GM11168 (cell line): ENCODE measurements around the gene PSTPIP2.
"Not testable (repeated sequence)": the region's sequence is repeated elsewhere in the genome, so short reads cannot be mapped to it uniquely, and the experiment has no call there.

Experiments used
- in situ Hi-C: fragments of 300-500 bp; cut with MboI; formaldehyde crosslinking; loops from one replicate; pipeline ENCODE4 v1.12.0; 2022; ENCODE audit warnings: low sequenced_read_pairs; ENCODE audit not compliant: unreplicated experiment

The PSTPIP2 gene, protein sequence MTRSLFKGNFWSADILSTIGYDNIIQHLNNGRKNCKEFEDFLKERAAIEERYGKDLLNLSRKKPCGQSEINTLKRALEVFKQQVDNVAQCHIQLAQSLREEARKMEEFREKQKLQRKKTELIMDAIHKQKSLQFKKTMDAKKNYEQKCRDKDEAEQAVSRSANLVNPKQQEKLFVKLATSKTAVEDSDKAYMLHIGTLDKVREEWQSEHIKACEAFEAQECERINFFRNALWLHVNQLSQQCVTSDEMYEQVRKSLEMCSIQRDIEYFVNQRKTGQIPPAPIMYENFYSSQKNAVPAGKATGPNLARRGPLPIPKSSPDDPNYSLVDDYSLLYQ

DNA sequence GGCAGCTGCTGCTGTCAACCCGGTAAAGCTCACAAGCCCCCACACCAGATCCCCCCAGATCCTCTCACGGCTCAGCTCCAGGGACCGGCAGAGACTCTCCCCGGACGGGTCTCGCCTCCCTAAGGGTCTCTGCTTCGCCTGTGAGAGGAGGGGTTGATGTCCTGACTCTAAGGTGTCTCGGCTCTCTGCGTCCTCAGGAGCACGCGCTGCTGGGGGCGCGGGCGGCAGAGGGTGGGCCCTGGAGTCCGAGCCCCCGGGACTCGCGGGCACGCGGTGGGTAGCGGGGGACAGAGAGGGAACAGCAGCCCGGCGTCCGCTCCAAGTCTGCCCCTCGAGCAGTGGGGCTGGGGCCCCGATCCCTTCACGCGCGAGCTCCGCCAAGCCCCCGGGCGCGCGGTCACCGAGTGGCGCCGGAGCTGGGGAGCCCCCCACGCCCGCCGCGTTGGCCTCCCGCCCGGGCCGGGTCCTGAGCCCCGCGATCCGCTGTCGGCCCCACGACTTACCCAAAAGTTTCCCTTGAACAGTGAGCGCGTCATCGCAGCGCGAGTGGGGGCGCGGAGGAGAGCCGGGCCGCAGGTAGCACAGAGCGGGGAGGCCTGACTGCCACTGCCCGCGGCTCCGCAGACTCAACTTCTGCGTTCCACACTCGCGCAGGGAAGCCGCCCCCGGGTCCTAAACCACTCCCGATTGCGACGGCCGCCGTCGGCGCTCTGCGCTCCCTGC lies at the start of gene PSTPIP2:
TSS of gene PSTPIP2 (minus strand) at position 608 of the 723 bp plus-strand sequence. CDS start at position 536, 72 bp downstream.
- in situ Hi-C loops = loop anchor here (5.0 to 10.0 kb wide), 3 partner anchors 40 to 407 kb away; no protein-coding TSS in a partner anchor

DNA sequence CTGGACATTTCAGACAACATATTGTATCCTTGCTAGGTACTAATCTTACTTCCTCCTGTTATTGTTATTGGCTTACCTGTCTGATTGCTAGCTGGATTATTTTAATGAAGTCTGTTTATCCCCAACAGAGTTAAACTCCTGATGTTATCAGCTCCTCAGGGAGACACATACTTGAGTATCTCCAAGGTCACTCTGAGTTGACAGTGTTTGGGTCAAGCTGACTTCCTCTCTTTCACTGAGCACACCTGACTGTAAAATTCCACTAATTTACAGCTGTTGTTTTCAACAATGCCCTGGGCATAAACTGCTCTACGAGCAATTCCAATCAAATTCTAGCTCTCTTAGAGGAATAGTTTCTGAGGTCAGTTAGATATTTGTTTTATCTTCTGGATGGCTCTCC lies 41.7 kb upstream of the PSTPIP2 start:
- in situ Hi-C loops = no loop called here

DNA sequence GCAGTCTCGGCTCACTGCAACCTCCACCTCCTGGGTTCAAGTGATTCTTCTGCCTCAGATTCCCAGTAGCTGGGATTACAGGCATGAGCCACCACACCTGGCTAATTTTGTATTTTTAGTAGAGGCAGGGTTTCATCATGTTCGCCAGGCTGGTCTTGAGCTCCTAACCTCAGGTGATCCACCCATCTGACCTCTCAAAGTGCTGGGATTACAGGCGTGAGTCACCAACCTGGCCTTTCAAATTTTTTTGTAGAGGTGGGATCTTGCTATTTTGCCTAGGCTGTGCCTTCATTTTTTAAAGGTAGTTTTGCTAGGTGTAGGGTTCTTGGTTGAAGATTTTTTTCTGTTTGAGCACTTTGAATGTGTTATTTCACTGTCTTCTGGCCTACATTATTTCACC lies 38.3 kb upstream of the PSTPIP2 start:
- in situ Hi-C loops = no loop called here

DNA sequence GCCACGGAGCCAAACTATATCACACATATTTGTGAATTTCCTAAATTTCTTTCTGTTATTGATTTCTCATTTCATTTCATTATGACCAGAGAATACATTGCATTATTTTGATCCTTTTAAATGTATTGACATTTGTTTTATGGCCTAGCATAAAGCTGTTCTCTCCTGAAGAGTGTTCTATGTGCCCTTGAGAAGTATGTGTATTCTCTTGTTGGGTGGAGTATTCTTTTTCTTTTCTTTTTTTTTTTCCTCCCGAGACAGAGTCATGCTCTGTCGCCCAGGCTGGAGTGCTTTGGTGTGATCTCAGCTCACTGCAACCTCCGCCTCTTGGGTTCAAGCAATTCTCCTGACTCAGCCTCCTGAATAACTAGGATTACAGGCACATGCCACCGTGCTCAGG lies 37.3 kb upstream of the PSTPIP2 start:
- in situ Hi-C loops = no loop called here

DNA sequence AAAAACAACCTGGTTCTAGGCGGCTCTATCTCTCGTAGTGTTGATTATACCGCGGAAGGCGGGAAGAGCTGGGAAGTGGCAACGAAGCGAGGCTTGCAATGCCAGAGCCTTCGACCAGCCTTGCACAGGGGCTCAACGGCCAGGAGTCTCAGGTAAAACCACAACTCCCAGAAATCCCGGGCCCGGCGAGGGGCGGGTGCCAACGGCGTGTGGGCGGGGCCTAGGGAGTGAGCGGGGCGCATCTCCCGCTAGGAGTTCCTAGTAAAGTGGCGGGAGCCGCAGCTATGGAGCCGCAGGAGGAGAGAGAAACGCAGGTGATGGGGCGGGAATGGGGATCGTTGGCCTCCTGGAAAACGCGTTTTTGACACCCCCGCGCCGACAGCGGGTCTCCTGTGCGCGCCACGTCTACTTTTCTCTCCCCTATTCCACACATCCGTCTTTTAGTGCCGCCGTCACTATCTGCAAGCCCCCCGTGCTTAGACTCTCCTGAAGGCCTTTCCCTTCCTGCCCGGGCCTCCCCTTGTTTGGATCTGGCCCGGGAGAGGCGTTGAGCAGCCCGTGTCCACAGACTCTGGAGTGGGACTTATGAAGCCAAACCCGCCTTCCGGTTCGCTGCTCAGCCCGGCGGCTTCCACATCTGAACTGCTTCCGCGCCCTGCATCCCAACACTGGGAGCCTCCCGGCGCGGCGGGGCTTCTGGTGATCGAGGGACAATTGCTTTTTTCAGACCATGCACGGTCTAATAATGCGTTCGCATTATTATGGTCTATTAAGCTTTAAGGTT lies 32.3 kb upstream of the PSTPIP2 start, which contains the start of gene HAUS1:
TSS of gene HAUS1 (plus strand) at position 258 of the 784 bp plus-strand sequence. CDS start at position 285, 27 bp downstream.
- in situ Hi-C loops = no loop called here

DNA sequence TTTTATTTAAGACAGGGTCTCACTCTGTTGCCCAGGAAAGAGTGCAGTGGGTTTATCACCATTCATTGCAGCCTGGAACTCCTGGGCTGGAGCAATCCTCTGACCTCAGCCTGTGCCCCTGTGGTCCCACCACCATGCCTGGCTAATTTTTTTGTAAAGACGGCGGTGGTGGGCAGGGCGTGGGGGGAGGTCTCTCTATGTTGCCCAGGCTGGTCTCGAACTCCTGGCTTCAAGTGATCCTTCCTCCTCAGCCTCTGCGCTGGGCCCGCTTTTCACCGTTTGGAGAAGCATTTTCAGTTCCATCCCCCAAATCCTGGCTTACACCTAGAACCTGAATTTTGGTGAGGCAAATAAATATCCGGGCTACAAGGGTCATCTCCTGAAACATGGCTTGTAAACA lies 27.4 kb upstream of the PSTPIP2 start:
- in situ Hi-C loops = no loop called here

DNA sequence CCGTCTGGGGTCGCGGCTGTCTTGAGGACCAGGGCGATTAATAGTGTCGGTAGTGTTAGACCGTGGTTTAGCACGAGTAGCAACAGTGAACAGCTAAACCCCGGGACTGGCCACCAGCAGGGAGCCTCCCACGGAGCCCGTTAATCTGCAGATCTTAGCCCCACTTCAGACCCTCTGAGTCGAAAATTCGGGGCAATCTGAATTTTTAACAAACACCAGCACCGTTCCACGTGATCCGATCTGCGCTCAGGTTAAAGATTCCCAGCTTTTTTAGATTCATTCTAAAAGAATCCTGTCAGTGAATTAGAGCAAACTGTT lies 26.5 kb upstream of the PSTPIP2 start:
- in situ Hi-C loops = no loop called here

DNA sequence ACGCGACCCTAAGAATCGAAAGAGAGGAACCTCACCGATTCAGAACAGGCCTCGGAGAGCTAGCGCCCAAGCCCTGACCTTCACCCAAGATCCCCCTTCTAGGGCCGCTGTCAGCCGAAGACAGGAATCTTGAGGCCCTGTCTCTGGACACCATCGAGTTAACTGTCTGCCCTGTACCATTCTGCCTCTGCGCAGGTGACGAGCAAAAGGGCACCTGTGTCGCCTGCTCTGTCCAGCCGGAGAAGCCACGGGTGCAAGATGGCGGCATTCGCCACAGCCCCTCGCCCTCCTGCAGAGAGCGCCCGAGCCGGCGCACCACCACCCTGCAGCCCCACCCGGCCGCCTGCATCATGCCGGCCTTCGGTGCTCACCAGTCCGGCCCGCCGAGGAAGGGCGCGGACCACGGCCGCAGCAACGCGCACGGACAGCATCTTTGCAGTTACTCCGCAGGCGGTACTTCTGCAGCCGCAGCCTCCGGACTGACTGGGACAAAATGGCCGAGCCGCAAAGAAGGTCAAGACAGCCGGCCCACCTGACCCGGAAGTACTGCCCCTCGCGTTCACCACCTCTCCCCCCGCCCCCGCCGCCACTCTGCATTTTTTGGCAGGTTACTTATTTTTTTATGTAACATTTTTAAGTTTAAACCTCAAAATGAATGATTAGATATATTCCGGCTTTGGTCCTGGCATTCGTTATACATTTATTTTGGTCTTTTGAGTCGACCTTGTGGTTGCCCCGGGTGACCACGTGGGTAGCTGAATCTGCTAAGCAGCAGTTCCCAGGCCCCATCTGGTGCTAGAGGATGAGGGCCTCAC lies 25.9 kb upstream of the PSTPIP2 start, which contains the start of gene ATP5F1A:
TSS of gene ATP5F1A (minus strand) at position 496 of the 815 bp plus-strand sequence. CDS start at position 431, 65 bp downstream.
- in situ Hi-C loops = no loop called here

DNA sequence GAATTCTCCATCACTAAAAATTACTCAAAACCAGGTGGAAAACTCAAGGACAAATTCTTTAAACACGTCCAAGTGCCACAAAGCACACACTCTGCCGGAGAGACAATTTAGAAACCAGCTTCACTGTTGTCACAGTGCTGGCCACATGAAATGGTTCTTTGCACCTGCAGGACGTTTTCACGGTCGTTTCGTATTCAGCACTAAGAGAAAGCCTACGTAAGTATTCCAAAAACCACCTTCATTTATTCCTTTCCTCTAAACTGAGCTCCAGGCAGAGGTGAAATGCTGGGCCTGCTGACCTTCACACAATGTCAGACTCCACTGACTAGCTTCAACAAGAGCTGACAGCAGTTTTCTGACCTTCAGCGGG lies 25.4 kb upstream of the PSTPIP2 start:
- in situ Hi-C loops = no loop called here

DNA sequence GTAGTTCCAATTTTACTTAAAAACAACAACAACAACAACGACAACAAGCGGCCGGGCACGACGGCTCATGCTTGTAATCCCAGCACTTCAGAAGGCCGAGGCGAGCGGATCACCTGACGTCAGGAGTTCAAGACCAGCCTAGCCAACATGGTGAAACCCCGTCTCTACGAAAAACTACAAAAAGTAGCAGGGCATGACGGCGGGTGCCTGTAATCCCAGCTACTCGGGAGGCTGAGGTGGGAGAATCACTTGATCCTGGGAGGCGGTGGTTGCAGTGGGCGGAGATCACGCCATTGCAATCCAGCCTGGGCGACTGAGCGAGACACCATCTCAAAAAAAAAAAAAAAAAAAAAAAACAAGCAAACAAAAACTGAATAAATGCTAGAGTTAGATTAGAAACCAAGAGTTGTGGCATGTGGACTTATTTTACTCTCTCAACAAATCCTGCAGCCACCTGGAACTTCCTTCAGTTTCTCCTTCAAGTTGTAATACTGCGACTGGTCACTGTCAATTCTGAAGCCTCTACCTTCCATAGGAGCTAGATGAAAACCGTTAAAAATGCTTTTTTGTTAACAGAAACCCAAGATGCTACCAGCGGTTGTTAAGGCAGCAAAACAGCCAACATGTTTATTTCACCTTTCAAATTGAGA lies 24.7 kb upstream of the PSTPIP2 start:
- in situ Hi-C loops = no loop called here

DNA sequence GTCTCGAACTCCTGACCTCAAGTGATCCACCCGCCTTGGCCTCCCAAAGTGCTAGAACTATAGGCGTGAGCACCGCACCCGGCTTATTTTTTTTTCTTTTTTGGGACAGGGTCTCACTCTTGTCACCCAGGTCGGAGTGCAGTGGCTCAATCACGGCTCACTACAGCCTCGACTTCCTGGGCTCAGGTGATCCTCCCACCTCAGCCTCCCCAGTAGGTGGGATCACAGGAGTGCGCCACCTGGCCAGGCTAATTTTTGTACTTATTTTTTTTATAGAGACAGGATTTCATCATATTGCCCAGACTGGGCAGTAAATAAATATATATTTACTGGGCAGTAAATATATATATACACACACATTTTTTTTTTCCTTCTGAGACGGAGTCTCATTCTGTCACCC lies 23.5 kb upstream of the PSTPIP2 start:
- in situ Hi-C loops = no loop called here

DNA sequence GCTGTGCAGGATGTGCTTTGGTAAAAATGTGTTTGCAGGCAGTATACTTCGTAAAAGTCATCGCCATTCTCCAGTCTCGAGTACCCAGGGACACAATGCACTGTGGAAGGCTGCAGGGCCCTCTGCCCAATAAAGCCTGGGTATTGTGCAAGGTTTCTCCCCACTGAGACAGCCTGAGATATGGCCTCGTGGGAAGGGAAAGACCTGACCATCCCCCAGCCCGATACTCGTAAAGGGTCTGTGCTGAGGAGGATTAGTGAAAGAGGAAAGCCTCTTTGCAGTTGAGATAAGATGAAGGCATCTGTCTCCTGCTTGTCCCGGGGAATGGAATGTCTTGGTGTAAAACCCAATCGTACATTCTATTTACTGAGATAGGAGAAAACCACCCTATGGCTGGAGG lies 16.4 kb upstream of the PSTPIP2 start:
- in situ Hi-C loops = not testable (repeated sequence)

DNA sequence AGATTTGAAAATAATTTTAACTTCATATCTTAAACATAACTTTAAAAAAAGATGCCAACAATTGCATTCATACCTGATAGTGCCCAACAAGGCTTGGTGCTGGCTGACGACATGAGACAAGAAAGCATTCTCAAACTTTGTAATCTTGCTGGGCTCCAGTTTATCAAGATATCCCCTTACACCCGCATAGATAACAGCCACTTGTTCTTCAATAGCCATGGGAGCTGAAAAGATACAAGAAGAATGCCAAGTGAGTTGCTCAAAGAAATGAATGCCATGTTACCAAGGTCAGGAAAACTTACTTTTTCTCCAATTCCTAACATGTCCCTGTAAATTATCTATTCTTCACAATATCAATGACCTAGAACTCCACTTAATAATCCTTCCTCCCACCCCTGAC lies 12.4 kb upstream of the PSTPIP2 start:
- in situ Hi-C loops = no loop called here

DNA sequence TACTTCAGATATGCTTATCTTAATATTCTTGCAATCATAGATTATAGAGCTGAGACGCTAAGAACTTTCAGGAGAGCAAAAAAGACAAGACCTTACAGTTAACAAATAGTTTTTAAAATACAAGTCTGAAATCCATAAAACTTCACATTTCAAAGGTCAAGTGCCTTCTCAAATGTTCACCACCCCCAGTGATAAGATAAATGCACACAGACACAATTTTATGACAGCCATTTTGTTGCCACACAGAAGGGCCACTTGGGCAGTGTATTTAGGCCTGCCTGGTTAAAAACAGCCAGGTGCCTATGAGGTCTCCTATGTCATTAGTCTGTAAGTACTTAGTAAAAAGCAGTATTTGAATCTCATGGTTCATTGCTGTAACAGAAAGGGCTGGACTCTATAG lies 8.1 kb upstream of the PSTPIP2 start:
- in situ Hi-C loops = no loop called here

DNA sequence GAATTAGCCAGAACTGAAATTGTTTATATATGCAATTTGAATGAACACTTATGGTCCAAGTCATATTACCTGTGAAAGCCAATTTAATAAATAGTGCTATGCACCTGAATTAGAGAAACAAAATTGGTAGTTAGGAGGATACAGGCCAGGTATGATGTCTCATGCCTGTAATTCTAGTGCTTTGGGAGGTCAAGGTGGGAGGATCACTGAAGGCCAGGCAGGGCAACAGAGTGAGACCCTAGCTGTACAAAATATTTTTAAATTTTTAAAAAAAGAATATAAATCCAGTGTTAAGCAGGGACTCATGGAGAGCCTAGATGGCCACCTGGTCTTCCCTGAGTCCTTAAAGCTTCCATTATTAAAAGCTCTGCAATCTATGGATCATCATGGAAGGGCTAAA lies 7.3 kb upstream of the PSTPIP2 start:
- in situ Hi-C loops = loop anchor here (10.0 kb wide), 2 partner anchors 165 to 415 kb away; no protein-coding TSS in a partner anchor

DNA sequence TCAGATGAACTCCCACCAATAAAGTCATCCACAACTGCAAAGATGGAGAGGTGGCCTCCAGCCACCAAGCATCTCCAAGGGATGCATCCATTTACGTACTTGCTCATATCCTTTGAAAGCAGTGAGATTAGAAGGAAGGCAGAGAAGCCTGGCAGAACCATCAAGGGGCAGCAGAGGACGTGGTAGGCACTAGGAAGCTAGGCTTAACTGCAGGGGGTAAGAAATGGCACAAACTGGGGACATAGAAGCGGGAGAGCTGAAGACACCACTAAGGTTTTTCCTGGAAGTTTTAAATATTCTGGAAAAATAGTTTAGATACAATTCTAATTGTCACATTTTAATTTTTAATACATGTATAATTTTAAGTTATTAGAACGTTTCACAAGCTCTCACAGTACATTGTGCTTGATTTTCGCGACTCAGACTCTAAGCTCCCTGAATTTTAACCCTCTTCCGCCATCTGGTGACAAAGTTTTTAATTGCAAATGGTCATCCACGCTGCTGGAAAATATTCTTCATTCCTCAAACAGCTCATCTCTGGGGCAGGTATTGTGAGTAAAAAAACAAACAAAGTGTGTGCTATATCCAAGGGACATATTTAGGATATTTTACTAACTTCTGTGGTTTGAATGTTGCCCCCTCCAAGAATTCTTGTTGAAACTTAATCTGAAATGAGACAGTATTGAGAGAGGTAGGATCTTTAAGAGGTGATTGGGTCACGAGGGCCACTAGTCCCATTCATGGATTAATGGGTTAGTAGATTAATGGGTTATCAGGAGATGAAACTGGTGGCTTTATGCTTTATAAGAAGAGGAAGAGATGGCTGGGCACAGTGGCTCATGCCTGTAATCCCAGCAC lies 1.6 kb upstream of the PSTPIP2 start:
- in situ Hi-C loops = loop anchor here (5.0 to 10.0 kb wide), 3 partner anchors 41 to 409 kb away; no protein-coding TSS in a partner anchor

DNA sequence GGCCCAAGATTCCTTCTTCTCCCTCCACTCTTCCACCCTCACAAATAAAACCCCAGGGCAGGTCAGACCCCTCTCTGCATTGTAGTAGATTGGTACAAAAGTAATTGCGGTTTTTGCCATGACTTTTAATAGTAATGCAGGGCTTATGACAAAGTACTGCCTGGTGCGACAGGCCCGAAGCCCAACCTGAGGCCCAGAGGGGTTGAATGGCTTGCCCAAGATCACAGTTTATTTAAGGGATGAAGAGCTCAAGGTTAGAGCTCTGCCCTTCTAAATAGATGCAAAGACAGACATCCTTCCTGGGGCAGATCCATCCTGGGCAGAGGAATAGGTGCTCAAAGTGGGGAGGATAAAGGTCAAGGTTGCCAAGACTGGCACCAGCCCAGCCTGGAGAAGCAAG lies 899 bp upstream of the PSTPIP2 start:
- in situ Hi-C loops = loop anchor here (5.0 to 10.0 kb wide), 3 partner anchors 41 to 408 kb away; no protein-coding TSS in a partner anchor

DNA sequence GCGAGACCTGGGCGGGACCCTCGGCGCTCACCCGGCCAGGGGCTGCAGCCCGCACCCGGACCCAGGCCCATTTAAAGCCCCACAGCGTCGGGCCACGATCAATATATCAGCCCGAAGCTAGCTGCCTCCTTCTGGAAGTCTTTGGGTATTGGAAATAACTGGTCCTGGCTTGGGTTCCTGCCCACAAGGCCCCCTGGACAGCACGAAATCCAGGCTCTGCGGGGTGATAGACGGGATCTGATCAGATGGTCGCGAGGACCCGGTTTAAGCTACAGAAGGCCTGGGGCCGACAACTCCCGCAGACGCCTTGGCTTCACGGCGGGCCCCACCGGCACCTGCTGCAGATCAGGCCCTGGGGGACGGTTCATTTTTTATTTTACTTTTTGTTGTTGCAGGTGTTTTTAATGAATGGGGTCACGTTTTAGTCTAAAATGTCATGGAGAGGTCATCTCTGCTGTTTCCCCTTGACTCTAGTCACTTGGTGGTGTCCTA lies 362 bp upstream of the PSTPIP2 start:
- in situ Hi-C loops = loop anchor here (5.0 to 10.0 kb wide), 3 partner anchors 40 to 408 kb away; no protein-coding TSS in a partner anchor
